B cell (primary cell): ENCODE measurements around the gene CDCA8. TPM values are rescaled to one million over a fixed set of nuclear protein-coding genes. Genes with fewer than 3 reads are reported as not detected.
A peak's percentile ranks its signal among the peaks of the same experiment; 100 is the strongest.

Experiments used
- ATAC-seq: fragments of 200-7000 bp; cut with Tn5 transposase; one replicate; pipeline ENCODE4 v1.10.0; 2021; ENCODE audit warnings: low read depth, mild to moderate bottlenecking, moderate number of reproducible peaks, moderate library complexity
- CTCF ChIA-PET: fragments of 350-600 bp; sonication (Branson Sonifier 250); formaldehyde crosslinking; loops from one replicate; lab custom pipeline; 2021; ENCODE audit warnings: antibody characterized with exemption, inconsistent platforms; lab: Charles Lee
- POLR2A ChIA-PET: fragments of 350-600 bp; sonication (Branson Sonifier 250); formaldehyde crosslinking; loops from one replicate; lab custom pipeline; 2021; ENCODE audit warnings: antibody characterized with exemption; lab: Charles Lee
- DNase-seq: peaks from one replicate; pipeline ENCODE4 v3.0.0; 2013
- H2AFZ ChIP-seq: 2 replicates; pipeline ENCODE4 v1.6.1; 2012; ENCODE audit warnings: mild to moderate bottlenecking, low read depth, low read length; ENCODE audit not compliant: insufficient read depth, poor library complexity, severe bottlenecking
- H3K27ac ChIP-seq, 2 donors: 1 replicate in 1 of 2; 2 replicates in 1 of 2; pipeline ENCODE4 v1.5.1; 2012 to 2013; ENCODE audit warnings: low read length in 2 of 2, mild to moderate bottlenecking in 2 of 2, moderate library complexity in 1 of 2
- H3K27me3 ChIP-seq, 4 experiments: fragments of 200-600 bp in 1 of 4; sonication (generic) in 1 of 4; replicated peaks in 1 of 4; 1 replicate in 2 of 4; 2 replicates in 2 of 4; pipeline versions ENCODE4 v1.6.1 to v1.7.0; 2013 to 2016; ENCODE audit warnings: low read length in 3 of 4, mild to moderate bottlenecking in 2 of 4, mixed read lengths in 1 of 4, moderate library complexity in 1 of 4; ENCODE audit not compliant: insufficient read depth in 4 of 4, control insufficient read depth in 3 of 4; ENCODE audit errors: control extremely low read depth in 1 of 4
- H3K36me3 ChIP-seq, 2 experiments: replicated peaks in 1 of 2; 1 replicate in 1 of 2; 2 replicates in 1 of 2; pipeline versions ENCODE4 v1.6.1 to v1.7.1; 2013; ENCODE audit warnings: low read length in 1 of 2; ENCODE audit not compliant: insufficient read depth in 2 of 2, control insufficient read depth in 1 of 2; ENCODE audit errors: control extremely low read depth in 1 of 2, extremely low read depth in 1 of 2
- H3K4me1 ChIP-seq, 2 donors: fragments of 200-600 bp in 1 of 2; sonication (generic) in 1 of 2; 1 replicate in 1 of 2; 2 replicates in 1 of 2; pipeline versions ENCODE4 v1.5.1 to v1.6.1; 2013 to 2017; ENCODE audit warnings: low read length in 2 of 2; ENCODE audit not compliant: control insufficient read depth in 2 of 2, insufficient read depth in 2 of 2
- H3K4me2 ChIP-seq: replicated peaks from 2 replicates; pipeline ENCODE3; 2012; ENCODE audit warnings: mild to moderate bottlenecking, low read depth, low read length; ENCODE audit not compliant: poor library complexity, severe bottlenecking
- H3K4me3 ChIP-seq, 5 experiments: fragments of 200-600 bp in 1 of 5; sonication (generic) in 1 of 5; 1 replicate in 3 of 5; 2 replicates in 2 of 5; pipeline versions ENCODE4 v1.5.1 to v1.7.0; 2011 to 2016; ENCODE audit warnings: low read length in 4 of 5, mild to moderate bottlenecking in 4 of 5, low read depth in 2 of 5, control low read depth in 1 of 5, moderate library complexity in 1 of 5; ENCODE audit not compliant: insufficient read depth in 1 of 5; ENCODE audit errors: control extremely low read depth in 1 of 5, extremely low read depth in 1 of 5
- H3K79me2 ChIP-seq: fragments of 200-600 bp; sonication (generic); one replicate; pipeline ENCODE4 v1.6.0; 2016; ENCODE audit warnings: low read length; ENCODE audit not compliant: control insufficient read depth, insufficient read depth
- H3K9ac ChIP-seq: fragments of 200-600 bp; sonication (generic); 2 replicates; pipeline ENCODE4 v1.6.1; 2017; ENCODE audit warnings: mild to moderate bottlenecking, low read length, moderate library complexity
- H3K9me3 ChIP-seq, 3 donors: one replicate each; pipeline versions ENCODE4 v1.6.1 to v1.7.1; 2013; ENCODE audit warnings: low read length in 2 of 3; ENCODE audit not compliant: control insufficient read depth in 2 of 3, insufficient read depth in 1 of 3; ENCODE audit errors: control extremely low read depth in 1 of 3
- H4K20me1 ChIP-seq: 2 replicates; pipeline ENCODE4 v1.6.0; 2012; ENCODE audit warnings: mild to moderate bottlenecking, low read length; ENCODE audit not compliant: insufficient read depth, control insufficient read depth, poor library complexity, severe bottlenecking
- H3K27ac Mint-ChIP-seq: one replicate; pipeline ENCODE4 v1.8.0; 2021; ENCODE audit warnings: mixed read lengths
- H3K27me3 Mint-ChIP-seq: one replicate; pipeline ENCODE4 v1.8.0; 2021; ENCODE audit warnings: mixed read lengths
- H3K4me1 Mint-ChIP-seq: one replicate; pipeline ENCODE4 v1.8.0; 2021; ENCODE audit warnings: mixed read lengths
- H3K4me3 Mint-ChIP-seq: one replicate; pipeline ENCODE4 v1.8.0; 2021; ENCODE audit warnings: mixed read lengths
- H3K9me3 Mint-ChIP-seq: one replicate; pipeline ENCODE4 v1.8.0; 2022; ENCODE audit warnings: mixed read lengths; ENCODE audit not compliant: insufficient read depth
- CTCF ChIP-seq: fragments of 200-600 bp; IDR thresholded peaks from one replicate; pipeline ENCODE4 v1.8.0; 2022; ENCODE audit warnings: antibody characterized with exemption, mild to moderate bottlenecking
- EZH2 ChIP-seq: IDR thresholded peaks from 2 replicates; pipeline ENCODE4 v1.6.1; 2012; ENCODE audit warnings: borderline replicate concordance, low read depth, mild to moderate bottlenecking, moderate library complexity, low read length; ENCODE audit not compliant: insufficient read depth, poor library complexity, severe bottlenecking
- WGBS: methylation state at CpG from one replicate; pipeline ENCODE4 v1.1.5; 2013; ENCODE audit warnings: missing lambda C conversion rate; ENCODE audit not compliant: insufficient coverage; 5-methylcytosine and 5-hydroxymethylcytosine counted together
- intact Hi-C: fragments of 100-400 bp; cut with micrococcal nuclease; formaldehyde crosslinking; loops from one replicate; pipeline ENCODE4 v1.10.0; 2022
- polyA plus RNA-seq: library from polyadenylated mRNA; depleted of rRNA; stranded (reverse); fragments of >200 nt; gene quantifications from 2 replicates; pipeline ENCODE4 v1.2.3, GENCODE V29; 2012
- total RNA-seq, 2 donors: library from RNA; stranded (reverse); fragments of 120-200 nt in 1 of 2; gene quantifications; 1 replicate in 1 of 2; 2 replicates in 1 of 2; pipeline versions ENCODE4 v1.2.3 to v1.2.4, GENCODE V29; 2013 to 2022

Gene CDCA8
- total and polyA plus RNA-seq, 2 donors (not counting 1 experiment from before 2014, with no cell fraction given): 1.3 to 1.6 TPM

- Histone ChIP-seq H3K9ac (no peak overlapping the region), H3K4me2 (no peak overlapping the region), H3K27ac (no peak overlapping the region), H3K36me3 (peaks cover 8% of the 10 kb centered on the region in 2 experiments), H4K20me1 (no peaks in the 10 kb centered on the region), H3K27me3 (no peaks in the 10 kb centered on the region), H3K79me2 (no peaks in the 10 kb centered on the region), H3K9me3 (no peaks in the 10 kb centered on the region), H2AFZ (no peak overlapping the region), H3K4me3 (no peak overlapping the region), H3K4me1 (peaks cover 25 to 39% of the 10 kb centered on the region in 2 donors)
- ChIA-PET CTCF (interaction anchor here (1.1 to 15.6 kb wide), 2 partner anchors 10 to 74 kb away, joined by 4 to 328 read pairs; no protein-coding TSS in a partner anchor), POLR2A (no interaction called here)
- TF ChIP-seq EZH2: no peak
- TF ChIP-seq CTCF: no peak
- H3K4me3 Mint-ChIP-seq: no peak overlapping the region
- no peaks in the 10 kb centered on the region for H3K9me3 Mint-ChIP-seq
- no peaks in the 10 kb centered on the region for H3K27me3 Mint-ChIP-seq
- DNase-seq (no peak), ATAC-seq (no peak)
- intact Hi-C loops: no loop called here
- WGBS: 86% methylated on average over 3 of the region's 5 CpGs
- peaks cover 32% of the 10 kb centered on the region for H3K4me1 Mint-ChIP-seq
- H3K27ac Mint-ChIP-seq: peak overlapping the region; percentile 20
These were observed 14.5 kb upstream of the CDCA8 start for GRCh38 chr1:37677808-37678207.

GRCh38 chr1:37680933-37681332 is 11.4 kb upstream of the CDCA8 start:
- Histone ChIP-seq H3K4me3 (no peak overlapping the region), H3K9ac (no peak overlapping the region), H3K27me3 (no peaks in the 10 kb centered on the region), H3K4me1 (peaks cover 16 to 26% of the 10 kb centered on the region in 2 donors), H4K20me1 (no peaks in the 10 kb centered on the region), H2AFZ (no peak overlapping the region), H3K27ac (no peak overlapping the region), H3K4me2 (no peak overlapping the region), H3K79me2 (no peaks in the 10 kb centered on the region), H3K9me3 (no peaks in the 10 kb centered on the region), H3K36me3 (peaks cover 13 to 31% of the 10 kb centered on the region in 2 experiments)
- Mint-ChIP-seq H3K9me3 (no peaks in the 10 kb centered on the region), H3K4me3 (no peak overlapping the region), H3K27me3 (no peaks in the 10 kb centered on the region), H3K27ac (no peak overlapping the region), H3K4me1 (peaks cover 22% of the 10 kb centered on the region)
- no peak for ATAC-seq
- intact Hi-C loops: no loop called here
- ChIA-PET POLR2A (interaction anchor here (0.6 kb wide), 1 partner anchor 186 kb away, joined by 3 read pairs; no protein-coding TSS in a partner anchor), CTCF (interaction anchor here (0.6 to 15.6 kb wide), 10 partner anchors 8 to 1165 kb away, joined by 3 to 328 read pairs (median 7); partner anchors contain the start of genes C1orf122, MEAF6 and YRDC)
- 100% methylated on average over 2 of the region's 3 CpGs for WGBS
- no peak for DNase-seq
- no peak for TF ChIP-seq EZH2
